ENCODE measurements around the gene ANKS1A.
"Not testable (repeated sequence)": the region's sequence is repeated elsewhere in the genome, so short reads cannot be mapped to it uniquely, and the experiment has no call there.

ANKS1A gene

GRCh38 chr6:34964564-34964963 lies 75.5 kb downstream of the ANKS1A start:
- DNase-seq, result no peak

GRCh38 chr6:34967461-34967860 lies 78.4 kb downstream of the ANKS1A start:
- DNase-seq, result no peak

GRCh38 chr6:34969662-34970265 lies 80.7 kb downstream of the ANKS1A start:
- DNase-seq, result no peak

GRCh38 chr6:34970488-34970887 lies 81.4 kb downstream of the ANKS1A start:
- DNase-seq, result no peak

- no peak for DNase-seq
Observed at GRCh38 chr6:34970957-34971356, 81.9 kb downstream of the ANKS1A start.

DNA sequence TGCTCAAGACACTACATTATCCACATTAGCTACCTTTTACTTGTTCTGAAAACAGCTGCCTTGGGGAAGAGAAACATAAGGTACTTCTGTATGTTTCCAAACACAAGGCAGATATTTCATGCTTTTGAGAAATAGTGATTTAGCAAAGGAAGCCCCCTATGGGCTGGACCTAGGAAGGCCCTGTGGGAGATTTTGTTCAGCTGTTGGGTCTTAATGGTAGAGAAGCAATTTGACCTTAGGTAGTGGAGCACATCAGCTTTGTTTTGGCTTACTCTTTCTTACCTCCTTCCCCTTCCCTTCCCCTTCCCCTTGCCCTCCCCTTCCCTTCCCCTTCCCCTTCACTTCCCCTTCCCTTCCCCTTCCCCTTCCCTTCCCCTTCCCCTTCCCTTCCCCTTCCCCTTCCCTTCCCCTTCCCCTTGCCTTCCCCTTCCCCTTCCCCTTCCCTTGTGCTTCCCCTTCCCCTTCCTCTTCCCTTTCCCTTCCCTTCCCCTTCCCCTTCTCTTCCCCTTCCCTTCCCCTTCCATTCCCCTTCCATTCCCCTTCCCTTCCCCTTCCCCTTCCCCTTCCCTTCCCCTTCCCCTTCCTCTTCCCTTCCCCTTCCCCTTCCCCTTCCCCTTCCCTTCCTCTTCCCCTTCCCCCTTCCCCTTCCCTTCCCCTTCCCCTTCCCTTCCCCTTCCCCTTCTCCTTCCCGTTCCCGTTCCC lies 84.6 kb downstream of the ANKS1A start:
- DNase-seq, result no peak

DNA sequence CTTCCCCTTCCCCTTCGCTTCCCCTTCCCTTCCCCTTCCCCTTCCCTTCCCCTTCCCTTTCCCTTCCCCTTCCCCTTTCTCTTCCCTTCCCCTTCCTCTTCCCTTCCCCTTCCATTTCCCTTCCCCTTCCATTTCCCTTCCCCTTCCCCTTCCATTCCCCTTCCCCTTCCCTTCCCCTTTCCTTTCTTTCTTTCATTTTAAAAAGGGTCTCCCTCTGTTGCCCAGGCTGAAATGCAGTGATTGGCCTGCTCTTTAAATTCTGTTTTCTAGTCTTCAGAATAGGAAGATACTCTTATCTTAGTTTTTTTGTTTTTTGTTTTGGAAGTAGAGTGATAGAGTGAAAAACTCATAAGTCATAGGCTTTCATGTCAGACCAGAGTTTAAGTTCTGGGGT lies 85.2 kb downstream of the ANKS1A start:
- no peak for DNase-seq

GRCh38 chr6:34976239-34976638 lies 87.2 kb downstream of the ANKS1A start:
- no peak for DNase-seq

- DNase-seq, result no peak
Observed at GRCh38 chr6:34979218-34979617, 90.2 kb downstream of the ANKS1A start.

DNA sequence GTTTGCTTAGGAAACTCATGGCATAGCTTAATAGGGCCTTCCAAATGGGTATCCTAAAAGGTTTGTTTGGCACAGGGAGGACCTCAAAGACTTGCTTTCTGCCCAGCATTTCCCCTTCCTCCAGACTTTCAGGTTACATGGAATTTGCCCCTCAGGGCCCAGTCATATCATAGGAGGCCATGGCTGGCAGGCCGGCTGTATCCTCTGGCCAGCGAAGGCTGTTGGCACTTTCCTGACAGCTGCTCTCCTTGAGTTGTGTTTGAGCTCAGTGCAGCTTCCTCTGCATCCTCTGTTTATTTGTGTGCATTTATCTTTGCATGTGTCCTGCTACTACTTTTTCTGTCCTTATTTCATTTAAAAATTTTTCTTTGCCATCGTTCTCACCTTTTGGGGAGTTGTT lies 90.9 kb downstream of the ANKS1A start:
- DNase-seq, result no peak

DNA sequence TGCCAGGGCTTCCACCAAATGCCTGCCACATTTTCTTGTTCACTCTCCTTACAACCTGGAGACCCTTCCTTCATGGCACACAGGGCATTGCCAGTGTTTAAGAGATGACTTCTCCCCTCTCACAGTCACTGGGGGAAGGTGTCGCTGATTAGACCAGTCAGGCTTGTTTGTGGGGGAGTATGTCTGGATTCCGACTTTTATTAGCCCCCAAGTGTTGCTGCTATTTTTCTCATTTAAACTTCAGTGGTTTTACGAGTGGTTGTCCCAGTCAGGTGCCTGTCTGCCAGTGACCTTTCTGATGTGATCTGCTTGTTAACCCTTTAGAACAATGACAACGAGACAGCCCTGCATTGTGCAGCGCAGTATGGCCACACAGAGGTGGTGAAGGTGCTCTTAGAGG lies 92.3 kb downstream of the ANKS1A start:
- DNase-seq, result no peak

- DNase-seq, result no peak
Observed at GRCh38 chr6:34981951-34982350, 92.9 kb downstream of the ANKS1A start.

DNA sequence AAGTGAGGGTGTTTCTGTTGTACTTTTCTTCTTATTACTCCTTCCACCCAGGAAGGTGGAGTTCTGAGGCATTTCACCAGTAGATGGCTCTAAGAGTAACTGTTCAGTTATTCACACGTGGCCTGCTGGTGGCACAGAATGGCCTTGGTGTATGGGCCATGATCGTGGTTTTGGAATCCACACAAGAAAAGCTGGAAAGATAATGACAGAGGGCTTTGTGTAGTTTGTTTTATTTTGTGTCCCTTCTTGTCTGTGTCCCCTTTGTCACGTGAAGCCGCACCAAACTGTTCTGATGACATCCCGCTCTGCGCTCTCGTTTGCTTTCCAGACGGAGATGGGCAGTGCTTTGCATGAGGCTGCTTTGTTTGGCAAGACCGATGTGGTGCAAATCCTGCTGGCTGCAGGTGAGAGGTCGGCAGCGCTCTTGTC lies 93.4 kb downstream of the ANKS1A start:
- DNase-seq, result no peak

DNA sequence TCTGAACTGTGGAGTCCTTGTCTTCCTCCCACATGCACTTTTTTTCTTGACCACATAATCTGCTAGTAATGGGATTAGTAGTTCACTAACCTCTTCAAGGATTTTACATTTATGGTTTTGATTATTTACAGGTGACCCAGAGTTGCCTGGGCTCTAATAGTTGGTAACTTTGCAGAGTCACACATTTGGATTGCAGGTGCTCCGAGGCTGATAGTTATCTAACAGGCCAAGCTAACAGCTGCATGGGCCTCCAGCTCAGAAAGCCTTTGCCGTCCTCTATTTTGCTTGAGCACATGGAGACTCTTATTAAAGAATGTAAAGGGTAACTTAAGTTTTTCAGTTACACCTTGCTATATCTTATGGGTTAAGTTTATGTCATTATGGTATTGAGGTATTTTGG lies 95.4 kb downstream of the ANKS1A start:
- DNase-seq, result no peak

- DNase-seq, result no peak
Observed at GRCh38 chr6:34985236-34985635, 96.2 kb downstream of the ANKS1A start.

GRCh38 chr6:34986845-34987246 lies 97.8 kb downstream of the ANKS1A start:
- DNase-seq, result peak; percentile 54 to 55

DNA sequence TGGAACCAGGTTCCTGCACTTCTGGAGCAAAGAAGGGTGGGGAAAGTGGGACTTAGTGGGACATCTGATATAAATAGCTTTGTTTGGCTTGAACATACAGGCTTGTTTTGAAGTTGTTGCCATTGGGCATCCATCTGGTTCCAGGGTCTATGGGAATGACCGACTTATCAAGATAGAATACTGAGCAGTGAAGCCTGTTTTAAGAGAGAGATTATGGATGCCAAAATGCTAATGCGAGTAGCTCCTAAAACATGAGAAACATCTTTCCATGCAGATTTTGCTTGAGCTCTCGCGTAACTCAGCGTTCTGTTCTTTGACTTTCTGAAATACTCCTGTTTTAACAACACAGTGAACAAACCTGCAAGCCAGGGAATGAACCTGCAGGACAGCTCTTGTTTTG lies 98.5 kb downstream of the ANKS1A start:
- no peak for DNase-seq

- DNase-seq, result no peak
Observed at GRCh38 chr6:34990971-34991560, 102.0 kb downstream of the ANKS1A start.

DNA sequence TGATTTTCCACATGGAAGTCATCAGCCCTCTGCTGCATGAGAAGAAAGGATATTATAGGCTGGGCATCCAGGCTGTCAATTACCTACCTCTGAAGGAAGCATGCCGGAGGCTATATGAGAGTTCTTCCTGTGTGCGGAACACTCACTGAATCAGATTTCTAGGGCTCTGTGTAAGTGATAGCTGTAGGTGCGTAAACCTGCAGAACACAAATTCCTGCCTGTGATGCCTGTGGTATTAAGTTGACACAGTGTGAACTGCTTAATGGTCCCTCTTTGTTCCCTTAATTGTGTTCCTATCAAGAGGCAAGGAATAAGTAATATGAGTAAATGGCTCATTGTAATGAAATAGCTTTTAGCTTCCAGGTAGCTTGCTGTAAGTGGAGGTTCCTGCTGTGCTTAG lies 103.3 kb downstream of the ANKS1A start:
- no peak for DNase-seq

- DNase-seq, result no peak
Observed at GRCh38 chr6:34993213-34993612, 104.2 kb downstream of the ANKS1A start.

DNA sequence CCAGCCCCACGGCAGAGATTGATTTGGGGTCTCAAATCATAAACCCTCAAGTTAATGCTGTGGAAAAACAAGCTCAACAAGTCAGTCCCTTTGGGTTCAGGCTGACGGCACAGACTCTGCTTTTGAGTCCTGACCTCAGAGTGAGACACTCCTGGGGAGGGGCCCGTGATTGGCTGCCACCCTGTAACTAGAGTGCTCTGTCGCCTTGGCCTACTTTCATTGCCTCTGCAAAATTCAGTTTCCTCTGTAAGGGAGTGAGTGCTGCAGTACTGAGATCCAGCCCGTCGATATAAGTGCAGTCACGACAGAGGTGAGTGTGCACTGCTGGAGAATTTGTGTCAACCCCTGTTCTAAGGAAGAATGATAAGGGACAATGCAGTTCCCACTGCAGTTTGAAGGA lies 105.6 kb downstream of the ANKS1A start:
- no peak for DNase-seq

GRCh38 chr6:34998417-34998816 lies 109.4 kb downstream of the ANKS1A start:
- not testable (repeated sequence) for DNase-seq

- not testable (repeated sequence) for DNase-seq
Observed at GRCh38 chr6:34999153-34999552, 110.1 kb downstream of the ANKS1A start.

DNA sequence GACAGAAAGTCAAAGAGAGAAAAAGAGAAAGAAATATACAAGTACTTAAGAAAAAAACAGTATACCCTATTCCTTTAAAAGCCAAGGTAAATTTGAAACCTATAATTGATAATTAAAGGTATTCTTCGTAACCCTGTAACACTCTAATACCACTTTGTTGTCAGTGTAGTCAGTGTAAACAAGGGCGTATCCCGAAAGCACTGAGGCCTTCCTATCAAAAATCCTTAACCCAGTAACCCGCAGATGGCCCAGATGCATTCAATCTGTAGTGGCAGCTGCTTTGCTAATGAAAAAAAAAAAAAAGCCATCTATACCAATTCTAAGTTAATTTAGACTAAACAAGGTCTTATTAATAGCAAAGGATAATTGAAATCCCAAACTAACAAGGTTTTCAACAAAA lies 110.9 kb downstream of the ANKS1A start:
- DNase-seq, result not testable (repeated sequence)

DNA sequence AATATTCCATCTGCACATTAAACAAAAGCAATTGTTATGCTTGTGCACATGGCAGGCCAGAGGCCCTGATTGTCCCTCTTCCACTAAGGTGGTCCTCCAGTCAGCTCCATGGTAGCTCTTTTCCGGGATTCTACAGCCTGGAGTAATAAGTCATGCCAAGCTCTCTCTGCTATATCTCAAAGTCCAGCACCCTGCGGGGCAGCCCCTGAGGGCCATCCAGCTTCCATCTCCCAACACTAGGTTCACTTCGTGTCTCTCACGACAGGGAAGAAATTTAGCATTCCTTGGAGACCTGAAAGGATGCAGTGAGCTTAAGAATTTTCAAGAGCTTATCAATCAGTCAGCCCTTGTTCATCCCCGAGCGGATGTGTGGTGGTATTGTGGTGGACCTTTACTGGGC lies 112.3 kb downstream of the ANKS1A start:
- DNase-seq, result not testable (repeated sequence)

Measured in CD4-positive, alpha-beta T cell treated with Interleukin-4 for 1 hour (primary cell).